ENCODE data around the gene ADARB1. TPM values are rescaled to one million over a fixed set of nuclear protein-coding genes. Genes with fewer than 3 reads are reported as not detected.
A peak's percentile ranks its signal among the peaks of the same experiment; 100 is the strongest.

Gene ADARB1
- total RNA-seq, 1 experiment from 2014 or later: 8.4 TPM

GRCh38 chr21:45112371-45112770 is 38.0 kb downstream of the ADARB1 start:
- Histone ChIP-seq H3K27me3 (no peaks in the 10 kb centered on the region), H3K9me3 (replicated peaks) (no peaks in the 10 kb centered on the region), H3K4me1 (peaks cover 17% of the 10 kb centered on the region), H3K36me3 (no peaks in the 10 kb centered on the region), H3K27ac (no peak overlapping the region), H3K4me3 (no peak overlapping the region)
- DNase-seq: no peak

GRCh38 chr21:45113543-45113942 is 39.2 kb downstream of the ADARB1 start:
- Histone ChIP-seq H3K27ac (no peak overlapping the region), H3K4me3 (no peak overlapping the region), H3K9me3 (replicated peaks) (no peaks in the 10 kb centered on the region), H3K27me3 (no peaks in the 10 kb centered on the region), H3K4me1 (peaks cover 17% of the 10 kb centered on the region), H3K36me3 (no peaks in the 10 kb centered on the region)
- DNase-seq: no peak

GRCh38 chr21:45114072-45114471 is 39.7 kb downstream of the ADARB1 start:
- Histone ChIP-seq H3K36me3 (no peaks in the 10 kb centered on the region), H3K27me3 (no peaks in the 10 kb centered on the region), H3K9me3 (replicated peaks) (no peaks in the 10 kb centered on the region), H3K4me1 (peaks cover 17% of the 10 kb centered on the region), H3K4me3 (no peak overlapping the region), H3K27ac (no peak overlapping the region)
- no peak for DNase-seq

- no peak overlapping the region for H3K27ac ChIP-seq
- peaks cover 17% of the 10 kb centered on the region for H3K4me1 ChIP-seq
These were observed 40.1 kb downstream of the ADARB1 start for GRCh38 chr21:45114475-45114874.

GRCh38 chr21:45115141-45115540 is 40.8 kb downstream of the ADARB1 start:
- Histone ChIP-seq H3K27me3 (no peaks in the 10 kb centered on the region), H3K4me3 (no peak overlapping the region), H3K4me1 (peaks cover 17% of the 10 kb centered on the region), H3K9me3 (replicated peaks) (no peaks in the 10 kb centered on the region), H3K27ac (no peak overlapping the region), H3K36me3 (no peaks in the 10 kb centered on the region)
- DNase-seq: no peak

More at GRCh38 chr21:45114475-45114874, 40.1 kb downstream of the ADARB1 start:
- Histone ChIP-seq H3K36me3 (no peaks in the 10 kb centered on the region), H3K27me3 (no peaks in the 10 kb centered on the region), H3K4me3 (no peak overlapping the region), H3K9me3 (replicated peaks) (no peaks in the 10 kb centered on the region)
- no peak for DNase-seq

- H3K4me1 ChIP-seq: peaks cover 17% of the 10 kb centered on the region
- no peak overlapping the region for H3K27ac ChIP-seq
- H3K9me3 ChIP-seq (replicated peaks): no peaks in the 10 kb centered on the region
- no peaks in the 10 kb centered on the region for H3K36me3 ChIP-seq
- no peaks in the 10 kb centered on the region for H3K27me3 ChIP-seq
- peak in 1 of 2 experiments; percentile 45 for DNase-seq
- no peak overlapping the region for H3K4me3 ChIP-seq
These were observed 41.7 kb downstream of the ADARB1 start for GRCh38 chr21:45116066-45116465.

- H3K4me1 ChIP-seq: peaks cover 19% of the 10 kb centered on the region
- no peaks in the 10 kb centered on the region for H3K36me3 ChIP-seq
- no peaks in the 10 kb centered on the region for H3K27me3 ChIP-seq
- H3K4me3 ChIP-seq: no peak overlapping the region
- H3K9me3 ChIP-seq (replicated peaks): no peaks in the 10 kb centered on the region
- no peak for DNase-seq
- no peak overlapping the region for H3K27ac ChIP-seq
These were observed 42.9 kb downstream of the ADARB1 start for GRCh38 chr21:45117314-45117713.

- no peaks in the 10 kb centered on the region for H3K36me3 ChIP-seq
- no peak overlapping the region for H3K4me3 ChIP-seq
- no peak overlapping the region for H3K27ac ChIP-seq
- no peaks in the 10 kb centered on the region for H3K27me3 ChIP-seq
- H3K9me3 ChIP-seq (replicated peaks): no peaks in the 10 kb centered on the region
- DNase-seq: no peak
- H3K4me1 ChIP-seq: peaks cover 26% of the 10 kb centered on the region
These were observed 43.7 kb downstream of the ADARB1 start for GRCh38 chr21:45118099-45118498.

GRCh38 chr21:45119812-45120211 is 45.4 kb downstream of the ADARB1 start:
- Histone ChIP-seq H3K27me3 (no peaks in the 10 kb centered on the region), H3K9me3 (replicated peaks) (no peaks in the 10 kb centered on the region), H3K36me3 (no peaks in the 10 kb centered on the region), H3K4me3 (no peak overlapping the region), H3K27ac (no peak overlapping the region), H3K4me1 (peaks cover 19% of the 10 kb centered on the region)
- DNase-seq: no peak

GRCh38 chr21:45120975-45121374 is 46.6 kb downstream of the ADARB1 start:
- H3K4me3 ChIP-seq: no peak overlapping the region
- no peaks in the 10 kb centered on the region for H3K9me3 ChIP-seq (replicated peaks)
- H3K27me3 ChIP-seq: no peaks in the 10 kb centered on the region
- H3K36me3 ChIP-seq: no peaks in the 10 kb centered on the region
- no peak for DNase-seq
- peaks cover 23% of the 10 kb centered on the region for H3K4me1 ChIP-seq
- no peak overlapping the region for H3K27ac ChIP-seq

- Histone ChIP-seq H3K27me3 (no peaks in the 10 kb centered on the region), H3K4me1 (peaks cover 26% of the 10 kb centered on the region), H3K27ac (no peak overlapping the region), H3K9me3 (replicated peaks) (no peaks in the 10 kb centered on the region), H3K4me3 (no peak overlapping the region), H3K36me3 (no peaks in the 10 kb centered on the region)
- no peak for DNase-seq
These were observed 47.6 kb downstream of the ADARB1 start for GRCh38 chr21:45122030-45122429.

GRCh38 chr21:45122432-45123132 is 48.2 kb downstream of the ADARB1 start:
- no peaks in the 10 kb centered on the region for H3K27me3 ChIP-seq
- H3K4me1 ChIP-seq: peaks cover 30% of the 10 kb centered on the region
- H3K36me3 ChIP-seq: no peaks in the 10 kb centered on the region
- H3K27ac ChIP-seq: no peak overlapping the region
- H3K4me3 ChIP-seq: no peak overlapping the region
- DNase-seq: peak in 1 of 2 experiments; percentile 41
- H3K9me3 ChIP-seq (replicated peaks): no peaks in the 10 kb centered on the region

GRCh38 chr21:45123440-45123839 is 49.1 kb downstream of the ADARB1 start:
- Histone ChIP-seq H3K27ac (no peak overlapping the region), H3K36me3 (no peaks in the 10 kb centered on the region)

GRCh38 chr21:45124596-45124995 is 50.2 kb downstream of the ADARB1 start:
- no peak overlapping the region for H3K4me3 ChIP-seq
- H3K9me3 ChIP-seq (replicated peaks): no peaks in the 10 kb centered on the region
- no peaks in the 10 kb centered on the region for H3K36me3 ChIP-seq
- peaks cover 34% of the 10 kb centered on the region for H3K4me1 ChIP-seq
- H3K27ac ChIP-seq: no peak overlapping the region
- H3K27me3 ChIP-seq: no peaks in the 10 kb centered on the region
- DNase-seq: no peak

More at GRCh38 chr21:45123440-45123839, 49.1 kb downstream of the ADARB1 start:
- H3K9me3 ChIP-seq (replicated peaks): no peaks in the 10 kb centered on the region
- no peaks in the 10 kb centered on the region for H3K27me3 ChIP-seq
- no peak for DNase-seq
- peaks cover 33% of the 10 kb centered on the region for H3K4me1 ChIP-seq
- H3K4me3 ChIP-seq: no peak overlapping the region

- no peak for DNase-seq
- Histone ChIP-seq H3K4me1 (peaks cover 40% of the 10 kb centered on the region), H3K27ac (peak overlapping the region; percentile 65)
These were observed 51.0 kb downstream of the ADARB1 start for GRCh38 chr21:45125357-45125756.

GRCh38 chr21:45126204-45126626 is 51.8 kb downstream of the ADARB1 start:
- Histone ChIP-seq H3K27ac (peak overlapping the region; percentile 65), H3K4me3 (peak overlapping the region; percentile 1; the same call in 1 of the 2 replicates), H3K36me3 (no peaks in the 10 kb centered on the region), H3K9me3 (replicated peaks) (no peaks in the 10 kb centered on the region), H3K27me3 (no peaks in the 10 kb centered on the region), H3K4me1 (peaks cover 40% of the 10 kb centered on the region)
- peak; percentile 90 to 95 for DNase-seq

More at GRCh38 chr21:45125357-45125756, 51.0 kb downstream of the ADARB1 start:
- Histone ChIP-seq H3K27me3 (no peaks in the 10 kb centered on the region), H3K9me3 (replicated peaks) (no peaks in the 10 kb centered on the region), H3K4me3 (no peak overlapping the region), H3K36me3 (no peaks in the 10 kb centered on the region)
